Hepatocyte (in vitro differentiated cells): ENCODE measurements around the gene F7. TPM values are rescaled to one million over a fixed set of nuclear protein-coding genes. Genes with fewer than 3 reads are reported as not detected.

Source experiments
- DNase-seq: peaks from one replicate; pipeline ENCODE4 v3.0.0-alpha.2; 2016; ENCODE audit warnings: low spot score
- H2AFZ ChIP-seq: fragments of 200-600 bp; sonication (generic); 2 replicates; pipeline ENCODE4 v1.6.0; 2016; ENCODE audit warnings: antibody characterized with exemption, mild to moderate bottlenecking
- H3K27ac ChIP-seq: fragments of 200-600 bp; sonication (generic); 2 replicates; pipeline ENCODE4 v1.5.1; 2016; ENCODE audit warnings: mild to moderate bottlenecking
- H3K27me3 ChIP-seq: fragments of 200-600 bp; sonication (generic); 2 replicates; pipeline ENCODE4 v1.6.1; 2016
- H3K36me3 ChIP-seq: fragments of 200-600 bp; sonication (generic); replicated peaks from 2 replicates; pipeline ENCODE4 v1.5.1; 2016; ENCODE audit warnings: low read depth; ENCODE audit not compliant: insufficient read depth
- H3K4me1 ChIP-seq: fragments of 200-600 bp; sonication (generic); 2 replicates; pipeline ENCODE4 v1.5.1; 2016; ENCODE audit warnings: mild to moderate bottlenecking, moderate library complexity; ENCODE audit not compliant: insufficient read depth
- H3K4me2 ChIP-seq: fragments of 200-600 bp; sonication (generic); 2 replicates; pipeline ENCODE4 v1.6.0; 2016
- H3K4me3 ChIP-seq: fragments of 200-600 bp; sonication (generic); 2 replicates; pipeline ENCODE4 v1.5.1; 2016; ENCODE audit warnings: mild to moderate bottlenecking
- H3K79me2 ChIP-seq: fragments of 200-600 bp; sonication (generic); 2 replicates; pipeline ENCODE4 v1.6.0; 2017; ENCODE audit warnings: mild to moderate bottlenecking
- H3K9me2 ChIP-seq: fragments of 200-600 bp; sonication (generic); replicated peaks from 2 replicates; pipeline ENCODE4 v1.6.0; 2017; ENCODE audit warnings: mild to moderate bottlenecking; ENCODE audit not compliant: insufficient read depth
- H3K9me3 ChIP-seq: fragments of 200-600 bp; sonication (generic); 2 replicates; pipeline ENCODE4 v1.5.1; 2016; ENCODE audit warnings: low read depth, mild to moderate bottlenecking
- H4K20me1 ChIP-seq: fragments of 200-600 bp; sonication (generic); 2 replicates; pipeline ENCODE4 v1.6.0; 2016; ENCODE audit warnings: mild to moderate bottlenecking; ENCODE audit not compliant: insufficient read depth, poor library complexity, severe bottlenecking
- CTCF ChIP-seq: fragments of 200-600 bp; sonication (generic); IDR thresholded peaks from 2 replicates; pipeline ENCODE4 v1.5.1; 2016; ENCODE audit warnings: antibody characterized with exemption, mild to moderate bottlenecking; ENCODE audit not compliant: poor library complexity
- EZH2 ChIP-seq: fragments of 200-600 bp; sonication (generic); IDR thresholded peaks from 2 replicates; pipeline ENCODE4 v1.6.1; 2016; ENCODE audit warnings: antibody characterized with exemption, mild to moderate bottlenecking, borderline replicate concordance
- EZH2phosphoT487 ChIP-seq: fragments of 200-600 bp; sonication (generic); IDR thresholded peaks from one replicate; pipeline ENCODE4 v1.6.1; 2018; ENCODE audit warnings: antibody characterized with exemption, mild to moderate bottlenecking, low read depth, moderate library complexity; ENCODE audit not compliant: unreplicated experiment, severe bottlenecking
- WGBS: methylation state at CpG from one replicate; pipeline ENCODE4 v1.1.6; 2016; ENCODE audit warnings: low lambda C conversion rate; ENCODE audit errors: missing lambda C conversion rate; 5-methylcytosine and 5-hydroxymethylcytosine counted together
- polyA plus RNA-seq: library from polyadenylated mRNA; unstranded; fragments of >200 nt; fragmentation: Nextera tagmentation; extraction: Ambion mirVana; gene quantifications from 2 replicates; pipeline ENCODE4 v1.2.1, GENCODE V29; 2016
- total RNA-seq: library from RNA; depleted of rRNA; stranded (reverse); fragments of >200 nt; gene quantifications from 2 replicates; pipeline ENCODE4 v1.2.3, GENCODE V29; 2014

Gene F7
- total and polyA plus RNA-seq, 2 experiments from 2014 or later: 12.6 to 24.0 TPM

- no peak for TF ChIP-seq CTCF
- no peak for TF ChIP-seq EZH2phosphoT487
- TF ChIP-seq EZH2: no peak
- H3K79me2 ChIP-seq: no peaks in the 10 kb centered on the region
- H3K27ac ChIP-seq: no peak overlapping the region
- no peaks in the 10 kb centered on the region for H3K9me3 ChIP-seq
- no peaks in the 10 kb centered on the region for H3K36me3 ChIP-seq
- 88% methylated on average over 18 of the region's 18 CpGs for WGBS
- no peak overlapping the region for H3K4me3 ChIP-seq
- no peaks in the 10 kb centered on the region for H3K27me3 ChIP-seq
- no peak overlapping the region for H2AFZ ChIP-seq
- DNase-seq: no peak
- no peaks in the 10 kb centered on the region for H3K9me2 ChIP-seq
- no peak overlapping the region for H3K4me2 ChIP-seq
- no peaks in the 10 kb centered on the region for H4K20me1 ChIP-seq
- H3K4me1 ChIP-seq: no peaks in the 10 kb centered on the region
Measured at GRCh38 chr13:113080361-113080831, 25.2 kb upstream of the F7 start.

- Histone ChIP-seq H3K4me3 (no peak overlapping the region), H3K27me3 (no peaks in the 10 kb centered on the region), H3K36me3 (no peaks in the 10 kb centered on the region), H3K9me2 (no peaks in the 10 kb centered on the region), H4K20me1 (no peaks in the 10 kb centered on the region), H3K4me1 (no peaks in the 10 kb centered on the region), H3K27ac (no peak overlapping the region), H3K79me2 (no peaks in the 10 kb centered on the region), H3K9me3 (no peaks in the 10 kb centered on the region), H3K4me2 (no peak overlapping the region), H2AFZ (no peak overlapping the region)
- TF ChIP-seq EZH2phosphoT487: no peak
- TF ChIP-seq CTCF: no peak
- TF ChIP-seq EZH2: no peak
- DNase-seq: no peak
- WGBS: 76% methylated on average over 25 of the region's 25 CpGs
Measured at GRCh38 chr13:113080901-113081521, 24.6 kb upstream of the F7 start.

- no peak for DNase-seq
- 96% methylated on average over 25 of the region's 26 CpGs for whole genome bisulfite sequencing
Measured at GRCh38 chr13:113082198-113083021, 23.2 kb upstream of the F7 start.

More at GRCh38 chr13:113082198-113083021, 23.2 kb upstream of the F7 start:
- H3K27ac ChIP-seq: no peak overlapping the region
- H3K79me2 ChIP-seq: no peaks in the 10 kb centered on the region
- H3K9me3 ChIP-seq: no peaks in the 10 kb centered on the region
- no peaks in the 10 kb centered on the region for H3K4me1 ChIP-seq
- no peak overlapping the region for H3K4me2 ChIP-seq
- TF ChIP-seq EZH2 (no peak), CTCF (no peak)
- H3K9me2 ChIP-seq: no peaks in the 10 kb centered on the region
- H3K36me3 ChIP-seq: no peaks in the 10 kb centered on the region
- H2AFZ ChIP-seq: no peak overlapping the region
- no peaks in the 10 kb centered on the region for H3K27me3 ChIP-seq
- H4K20me1 ChIP-seq: no peaks in the 10 kb centered on the region
- H3K4me3 ChIP-seq: no peak overlapping the region
